Measurements from ENCODE around the gene CDK13.

CDK13 gene

DNA sequence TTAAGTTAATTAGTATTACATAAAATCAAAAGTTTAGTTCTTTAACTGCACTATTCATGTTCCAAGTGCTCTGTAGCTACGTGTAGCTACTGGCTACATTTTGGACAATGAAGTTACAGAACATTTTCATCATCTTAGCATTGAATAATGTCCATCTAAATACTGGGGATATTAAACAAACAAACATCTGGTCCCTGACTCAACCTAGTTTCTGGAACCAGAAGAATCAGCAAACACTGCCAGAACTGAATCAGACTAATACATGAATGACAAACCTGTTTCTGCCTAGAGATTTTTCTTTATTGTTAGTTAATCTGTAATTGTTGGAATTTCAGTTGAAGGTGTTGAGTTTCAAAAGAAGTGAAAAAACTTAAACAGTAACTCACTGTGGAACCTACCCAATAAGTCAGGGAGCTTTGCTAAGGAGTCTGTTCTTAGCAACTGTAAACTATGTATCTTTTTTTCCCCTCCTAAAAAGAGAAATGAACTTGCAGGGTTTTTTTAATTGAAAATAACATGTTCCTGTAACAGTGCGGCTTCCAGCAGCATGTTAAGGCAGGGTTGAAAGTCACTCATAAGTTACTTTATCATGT lies 58.3 kb downstream of the CDK13 start:
- no peak overlapping the region for H3K4me3 ChIP-seq
- no peak for DNase-seq (ENCODE audit: low spot score)
- no peak overlapping the region for H3K27ac ChIP-seq
- TF ChIP-seq, protein P1, sequence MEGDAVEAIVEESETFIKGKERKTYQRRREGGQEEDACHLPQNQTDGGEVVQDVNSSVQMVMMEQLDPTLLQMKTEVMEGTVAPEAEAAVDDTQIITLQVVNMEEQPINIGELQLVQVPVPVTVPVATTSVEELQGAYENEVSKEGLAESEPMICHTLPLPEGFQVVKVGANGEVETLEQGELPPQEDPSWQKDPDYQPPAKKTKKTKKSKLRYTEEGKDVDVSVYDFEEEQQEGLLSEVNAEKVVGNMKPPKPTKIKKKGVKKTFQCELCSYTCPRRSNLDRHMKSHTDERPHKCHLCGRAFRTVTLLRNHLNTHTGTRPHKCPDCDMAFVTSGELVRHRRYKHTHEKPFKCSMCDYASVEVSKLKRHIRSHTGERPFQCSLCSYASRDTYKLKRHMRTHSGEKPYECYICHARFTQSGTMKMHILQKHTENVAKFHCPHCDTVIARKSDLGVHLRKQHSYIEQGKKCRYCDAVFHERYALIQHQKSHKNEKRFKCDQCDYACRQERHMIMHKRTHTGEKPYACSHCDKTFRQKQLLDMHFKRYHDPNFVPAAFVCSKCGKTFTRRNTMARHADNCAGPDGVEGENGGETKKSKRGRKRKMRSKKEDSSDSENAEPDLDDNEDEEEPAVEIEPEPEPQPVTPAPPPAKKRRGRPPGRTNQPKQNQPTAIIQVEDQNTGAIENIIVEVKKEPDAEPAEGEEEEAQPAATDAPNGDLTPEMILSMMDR (IDR thresholded peaks at IDR 0.05), result no peak

DNA sequence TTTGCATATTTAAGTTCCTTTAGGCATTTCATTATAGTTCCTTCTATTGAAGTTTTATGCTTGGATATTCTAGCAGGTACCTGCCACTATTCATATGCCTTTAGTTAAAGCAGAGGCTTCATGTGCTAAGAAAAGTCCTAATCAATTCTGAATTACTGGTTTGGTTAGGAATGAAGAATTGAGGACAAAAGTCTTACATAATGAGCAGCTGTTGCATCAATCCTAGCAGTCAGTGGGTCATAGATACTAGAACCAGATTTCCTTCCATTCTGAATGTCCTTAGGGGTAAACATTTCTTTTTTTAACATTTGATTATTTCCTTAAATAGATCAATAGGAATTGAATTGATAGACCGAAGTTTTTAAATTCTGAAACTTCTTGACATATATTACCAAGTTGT lies 59.2 kb downstream of the CDK13 start:
- TF ChIP-seq, protein P1 (IDR thresholded peaks at IDR 0.05), result no peak
- no peak for DNase-seq (ENCODE audit: low spot score)
- Histone ChIP-seq H3K4me3 (no peak overlapping the region), H3K27ac (no peak overlapping the region)

DNA sequence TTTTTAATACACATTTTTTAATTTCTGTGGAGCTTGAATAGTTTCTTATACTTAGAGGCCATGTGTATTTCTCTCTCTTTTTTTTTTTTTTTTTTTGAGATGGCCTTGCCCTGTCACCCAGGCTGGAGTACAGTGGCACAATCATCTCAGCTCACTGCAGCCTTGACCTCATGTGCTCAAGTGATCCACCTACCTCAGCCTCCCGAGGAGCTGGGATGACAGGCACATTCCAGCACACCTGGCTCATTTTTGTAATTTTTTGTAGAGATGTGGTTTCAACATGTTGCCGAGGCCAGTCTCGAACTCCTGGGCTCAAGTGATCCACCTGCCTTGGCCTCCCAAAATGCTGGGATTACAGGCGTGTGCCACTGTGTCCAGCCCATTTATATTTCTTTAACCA lies 64.3 kb downstream of the CDK13 start:
- TF ChIP-seq, protein P1 (IDR thresholded peaks at IDR 0.05), result no peak
- no peak for DNase-seq (ENCODE audit: low spot score)
- no peak overlapping the region for H3K27ac ChIP-seq
- H3K4me3 ChIP-seq, result no peak overlapping the region

DNA sequence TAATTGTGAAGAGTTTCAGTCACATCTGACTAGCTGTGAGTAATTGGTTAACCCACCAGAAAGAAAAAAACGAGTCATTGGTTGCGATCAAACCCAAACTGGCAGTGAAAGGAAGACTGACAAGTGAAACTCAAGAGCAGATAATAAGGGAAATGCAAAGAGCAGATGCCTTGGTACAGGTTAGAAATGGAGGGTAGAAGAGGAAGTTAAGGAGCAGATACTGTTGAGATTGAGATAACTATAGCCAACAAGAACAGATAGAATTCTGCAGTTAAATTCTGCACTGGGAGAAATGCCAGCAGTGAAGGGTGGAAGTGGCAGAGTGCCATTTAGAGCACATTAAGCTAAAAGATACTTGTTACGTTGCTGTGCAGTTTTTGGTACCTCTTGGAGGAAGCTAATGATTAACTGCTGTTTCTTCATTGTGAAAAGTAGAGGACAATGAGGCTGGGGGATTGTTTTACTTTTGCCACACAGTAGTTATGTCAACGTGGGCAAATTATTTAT lies 65.8 kb downstream of the CDK13 start:
- Histone ChIP-seq H3K27ac (no peak overlapping the region), H3K4me3 (no peak overlapping the region)
- no peak for DNase-seq (ENCODE audit: low spot score)
- TF ChIP-seq, protein P1 (IDR thresholded peaks at IDR 0.05), result no peak

DNA sequence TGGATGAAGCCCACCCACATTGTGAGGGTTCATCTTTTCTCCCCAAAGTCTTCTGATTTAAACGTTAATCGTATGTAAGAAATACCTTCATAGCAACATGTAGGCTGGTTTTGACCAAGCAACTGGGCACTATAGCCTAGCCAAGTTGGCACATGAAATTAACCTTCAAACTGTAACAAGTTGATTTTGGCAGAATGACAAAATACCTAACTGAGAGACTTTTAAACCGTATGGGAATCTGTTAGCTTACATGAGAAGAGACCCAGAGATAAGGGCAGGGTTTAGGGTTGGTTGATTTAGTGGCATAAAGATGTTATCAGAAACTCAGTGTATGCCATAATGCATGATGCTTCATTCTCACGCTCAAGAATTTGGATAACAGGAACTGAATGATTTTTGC lies 69.5 kb downstream of the CDK13 start:
- no peak overlapping the region for H3K27ac ChIP-seq
- H3K4me3 ChIP-seq, result no peak overlapping the region
- no peak for DNase-seq (ENCODE audit: low spot score)
- TF ChIP-seq, protein P1 (IDR thresholded peaks at IDR 0.05), result no peak

DNA sequence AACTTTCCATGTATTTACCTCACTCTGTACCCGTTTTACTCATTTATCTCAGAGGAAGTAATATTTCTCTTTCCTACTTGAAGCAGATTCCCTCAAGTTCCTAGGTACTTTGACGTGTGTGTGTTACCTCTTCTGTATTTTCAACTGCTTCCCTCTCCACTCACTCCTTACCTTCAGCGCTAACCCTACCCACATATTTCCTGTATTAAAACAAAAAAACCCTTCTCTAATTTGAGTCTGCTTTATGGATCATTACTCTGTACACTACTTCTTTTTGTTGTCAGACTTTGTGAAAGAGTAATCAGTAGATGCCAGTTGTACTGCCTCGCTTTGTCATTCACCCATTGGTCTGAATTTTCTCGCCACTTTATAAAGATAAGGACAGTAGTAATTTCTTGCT lies 74.0 kb downstream of the CDK13 start:
- Histone ChIP-seq H3K4me3 (no peak overlapping the region), H3K27ac (no peak overlapping the region)
- TF ChIP-seq, protein P1 (IDR thresholded peaks at IDR 0.05), result no peak
- DNase-seq (ENCODE audit: low spot score), result no peak

DNA sequence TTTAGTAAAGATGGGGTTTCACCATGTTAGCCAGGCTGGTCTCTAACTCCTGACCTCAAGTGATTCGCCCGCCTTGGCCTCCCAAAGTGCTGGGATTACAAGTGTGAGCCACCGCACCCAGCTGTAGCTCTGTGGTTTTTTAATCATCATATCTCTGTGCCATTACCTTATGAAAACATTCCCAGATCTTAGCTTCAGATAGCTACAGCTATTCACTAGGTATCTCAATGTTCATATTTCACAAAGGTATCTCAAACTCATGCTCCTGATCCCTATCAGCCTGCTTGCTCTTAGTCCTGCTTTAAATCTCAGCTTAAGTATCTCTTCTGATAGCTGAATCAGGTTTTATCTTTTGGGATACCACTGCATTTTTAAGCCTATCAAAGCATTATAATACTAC lies 74.8 kb downstream of the CDK13 start:
- TF ChIP-seq, protein P1 (IDR thresholded peaks at IDR 0.05), result no peak
- Histone ChIP-seq H3K27ac (no peak overlapping the region), H3K4me3 (no peak overlapping the region)
- DNase-seq (ENCODE audit: low spot score), result no peak

Data from coronary artery (tissue), 2 donors.